Measurements from ENCODE around the gene SPDYE6. TPM values are rescaled to one million over a fixed set of nuclear protein-coding genes. Genes with fewer than 3 reads are reported as not detected.

SPDYE6 gene
- total RNA-seq, 1 donor from 2014 or later, result not detected

Other genes starting within 250 kb of the SPDYE6 start
- 5.5 and 11.9 TPM in 2 replicates for gene SH2B2, start 69.6 kb downstream of the SPDYE6 start, total RNA-seq
- gene PRKRIP1, start 39.9 kb upstream of the SPDYE6 start, total RNA-seq, result 13.8 and 28.1 TPM in 2 replicates
- 90.0 and 108 TPM in 2 replicates for gene ORAI2, start 77.1 kb upstream of the SPDYE6 start, total RNA-seq
- gene ALKBH4, start 108.4 kb upstream of the SPDYE6 start, total RNA-seq, result 12.5 and 12.8 TPM in 2 replicates
- gene LRWD1, start 108.5 kb upstream of the SPDYE6 start, total RNA-seq, result 17.1 and 23.5 TPM in 2 replicates
- gene POLR2J, start 122.5 kb upstream of the SPDYE6 start, total RNA-seq, result 50.5 and 54.8 TPM in 2 replicates
- 12.1 and 14.4 TPM in 2 replicates for gene RASA4B, start 161.3 kb upstream of the SPDYE6 start, total RNA-seq
- 9.7 and 11.7 TPM in 2 replicates for gene UPK3BL2, start 187.3 kb upstream of the SPDYE6 start, total RNA-seq
- not detected in 2 replicates for gene SPDYE2, start 194.8 kb upstream of the SPDYE6 start, total RNA-seq
- 16.6 and 21.4 TPM in 2 replicates for gene POLR2J3, start 216.1 kb upstream of the SPDYE6 start, total RNA-seq